ENCODE results near the gene PRKG1. TPM values are rescaled to one million over a fixed set of nuclear protein-coding genes. Genes with fewer than 3 reads are reported as not detected.

PRKG1 gene
- total RNA-seq, 1 experiment from 2014 or later: 7.4 TPM

GRCh38 chr10:51433949-51434475 is 359.7 kb downstream of the PRKG1 start:
- no peak for ATAC-seq
- Histone ChIP-seq H3K79me2 (ENCODE audit: low read length) (no peaks in the 10 kb centered on the region), H2AFZ (ENCODE audit: low read length) (no peak overlapping the region), H3K4me1 (ENCODE audit: insufficient read depth, low read length) (no peaks in the 10 kb centered on the region), H3K4me2 (ENCODE audit: low read length) (no peak overlapping the region), H3F3A (ENCODE audit: low read length, unreplicated experiment) (no peaks in the 10 kb centered on the region), H3K4me3 (ENCODE audit: low read length) (no peak overlapping the region), H3K36me3 (ENCODE audit: low read depth, low read length) (no peaks in the 10 kb centered on the region), H3K27ac (ENCODE audit: low read length) (no peak overlapping the region), H3K9me2 (replicated peaks; ENCODE audit: low read length) (no peaks in the 10 kb centered on the region), H3K9ac (ENCODE audit: low read length) (no peak overlapping the region), H3K9me3 (ENCODE audit: low read length) (no peaks in the 10 kb centered on the region), H4K20me1 (ENCODE audit: low read length) (no peaks in the 10 kb centered on the region), H3K27me3 (ENCODE audit: low read length) (no peaks in the 10 kb centered on the region)
- intact Hi-C loops (cut with micrococcal nuclease): no loop called here
- BruUV-seq (replicated peaks): no TSS peak
- no peak for DNase-seq
- TF ChIP-seq EZH2phosphoT487 (IDR thresholded peaks at IDR 0.05; ENCODE audit: borderline replicate concordance, low read length): no peak
- no peak for TF ChIP-seq EZH2 (IDR thresholded peaks at IDR 0.05; ENCODE audit: low read length, unreplicated experiment)
- TF ChIP-seq, protein P1, sequence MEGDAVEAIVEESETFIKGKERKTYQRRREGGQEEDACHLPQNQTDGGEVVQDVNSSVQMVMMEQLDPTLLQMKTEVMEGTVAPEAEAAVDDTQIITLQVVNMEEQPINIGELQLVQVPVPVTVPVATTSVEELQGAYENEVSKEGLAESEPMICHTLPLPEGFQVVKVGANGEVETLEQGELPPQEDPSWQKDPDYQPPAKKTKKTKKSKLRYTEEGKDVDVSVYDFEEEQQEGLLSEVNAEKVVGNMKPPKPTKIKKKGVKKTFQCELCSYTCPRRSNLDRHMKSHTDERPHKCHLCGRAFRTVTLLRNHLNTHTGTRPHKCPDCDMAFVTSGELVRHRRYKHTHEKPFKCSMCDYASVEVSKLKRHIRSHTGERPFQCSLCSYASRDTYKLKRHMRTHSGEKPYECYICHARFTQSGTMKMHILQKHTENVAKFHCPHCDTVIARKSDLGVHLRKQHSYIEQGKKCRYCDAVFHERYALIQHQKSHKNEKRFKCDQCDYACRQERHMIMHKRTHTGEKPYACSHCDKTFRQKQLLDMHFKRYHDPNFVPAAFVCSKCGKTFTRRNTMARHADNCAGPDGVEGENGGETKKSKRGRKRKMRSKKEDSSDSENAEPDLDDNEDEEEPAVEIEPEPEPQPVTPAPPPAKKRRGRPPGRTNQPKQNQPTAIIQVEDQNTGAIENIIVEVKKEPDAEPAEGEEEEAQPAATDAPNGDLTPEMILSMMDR (conservative IDR thresholded peaks at IDR 0.05; ENCODE audit: low read depth, low read length): no peak
- POLR2A ChIA-PET (ENCODE audit: unreplicated experiment): no interaction called here
- CTCF ChIA-PET: no interaction called here

GRCh38 chr10:51436805-51437204 is 362.5 kb downstream of the PRKG1 start:
- H3K4me1 ChIP-seq (ENCODE audit: insufficient read depth, low read length): no peaks in the 10 kb centered on the region
- no TSS peak for BruUV-seq (replicated peaks)

GRCh38 chr10:51439645-51440044 is 365.4 kb downstream of the PRKG1 start:
- Histone ChIP-seq H3K9ac (ENCODE audit: low read length) (no peak overlapping the region), H4K20me1 (ENCODE audit: low read length) (no peaks in the 10 kb centered on the region), H3K27ac (ENCODE audit: low read length) (no peak overlapping the region), H3K9me2 (replicated peaks; ENCODE audit: low read length) (no peaks in the 10 kb centered on the region), H3K4me3 (ENCODE audit: low read length) (no peak overlapping the region), H3K4me1 (ENCODE audit: insufficient read depth, low read length) (no peaks in the 10 kb centered on the region), H3K36me3 (ENCODE audit: low read depth, low read length) (no peaks in the 10 kb centered on the region), H3K9me3 (ENCODE audit: low read length) (no peaks in the 10 kb centered on the region), H3K4me2 (ENCODE audit: low read length) (no peak overlapping the region), H3K79me2 (ENCODE audit: low read length) (no peaks in the 10 kb centered on the region), H2AFZ (ENCODE audit: low read length) (no peak overlapping the region), H3F3A (ENCODE audit: low read length, unreplicated experiment) (no peaks in the 10 kb centered on the region), H3K27me3 (ENCODE audit: low read length) (no peaks in the 10 kb centered on the region)
- peak; percentile 51; the same call in 1 of the 2 replicates for ATAC-seq
- BruUV-seq (replicated peaks): no TSS peak
- no peak for DNase-seq
- intact Hi-C loops (cut with micrococcal nuclease): no loop called here
- TF ChIP-seq, protein P1 (conservative IDR thresholded peaks at IDR 0.05; ENCODE audit: low read depth, low read length): no peak
- TF ChIP-seq EZH2 (IDR thresholded peaks at IDR 0.05; ENCODE audit: low read length, unreplicated experiment): no peak
- no peak for TF ChIP-seq EZH2phosphoT487 (IDR thresholded peaks at IDR 0.05; ENCODE audit: borderline replicate concordance, low read length)
- ChIA-PET POLR2A (ENCODE audit: unreplicated experiment) (interaction anchor here (0.6 kb wide), 1 partner anchor 22 kb away, joined by 3 read pairs; no protein-coding TSS in a partner anchor), CTCF (no interaction called here)

More at GRCh38 chr10:51436805-51437204, 362.5 kb downstream of the PRKG1 start:
- CTCF ChIA-PET: no interaction called here
- Histone ChIP-seq H3K27me3 (ENCODE audit: low read length) (no peaks in the 10 kb centered on the region), H3F3A (ENCODE audit: low read length, unreplicated experiment) (no peaks in the 10 kb centered on the region), H3K4me3 (ENCODE audit: low read length) (no peak overlapping the region), H3K9ac (ENCODE audit: low read length) (no peak overlapping the region), H4K20me1 (ENCODE audit: low read length) (no peaks in the 10 kb centered on the region), H3K36me3 (ENCODE audit: low read depth, low read length) (no peaks in the 10 kb centered on the region), H3K4me2 (ENCODE audit: low read length) (no peak overlapping the region), H3K9me3 (ENCODE audit: low read length) (no peaks in the 10 kb centered on the region), H3K9me2 (replicated peaks; ENCODE audit: low read length) (no peaks in the 10 kb centered on the region), H3K27ac (ENCODE audit: low read length) (no peak overlapping the region), H2AFZ (ENCODE audit: low read length) (no peak overlapping the region), H3K79me2 (ENCODE audit: low read length) (no peaks in the 10 kb centered on the region)
- POLR2A ChIA-PET (ENCODE audit: unreplicated experiment): interaction anchor here (0.8 kb wide), 1 partner anchor 777 kb away, joined by 3 read pairs; no protein-coding TSS in a partner anchor
- ATAC-seq: no peak
- no peak for DNase-seq
- TF ChIP-seq, protein P1 (conservative IDR thresholded peaks at IDR 0.05; ENCODE audit: low read depth, low read length): no peak
- TF ChIP-seq EZH2 (IDR thresholded peaks at IDR 0.05; ENCODE audit: low read length, unreplicated experiment) (no peak), EZH2phosphoT487 (IDR thresholded peaks at IDR 0.05; ENCODE audit: borderline replicate concordance, low read length) (no peak)
- intact Hi-C loops (cut with micrococcal nuclease): no loop called here
